AG04450 (cell line): ENCODE measurements around the gene MFGE8. TPM values are rescaled to one million over a fixed set of nuclear protein-coding genes. Genes with fewer than 3 reads are reported as not detected.

Experiments
- CTCF ChIA-PET: fragments of 300-600, 350-600 bp; formaldehyde crosslinking; extraction: SDS; loops from one replicate; lab custom pipeline; 2022; ENCODE audit warnings: antibody characterized with exemption, inconsistent platforms; lab: Charles Lee
- POLR2A ChIA-PET: fragments of 350-600 bp; formaldehyde crosslinking; extraction: SDS; loops from one replicate; lab custom pipeline; 2021; ENCODE audit warnings: antibody characterized with exemption, inconsistent platforms; lab: Yijun Ruan, JAX
- DNase-seq: peaks from one replicate; pipeline ENCODE4 v3.0.0-alpha.2; 2011; ENCODE audit warnings: low read depth, low spot score
- H3K27ac ChIP-seq: one replicate; pipeline ENCODE4 v1.5.1; 2012; ENCODE audit warnings: low read depth, low read length, control low read depth
- H3K27me3 ChIP-seq: one replicate; pipeline ENCODE4 v1.6.0; 2012; ENCODE audit warnings: low read length; ENCODE audit not compliant: control insufficient read depth, insufficient read depth
- H3K4me3 ChIP-seq: 2 replicates; pipeline ENCODE4 v1.5.1; 2011; ENCODE audit warnings: mild to moderate bottlenecking, low read depth, low read length, control low read depth
- H3K9me3 ChIP-seq: 2 replicates; pipeline ENCODE4 v1.5.1; 2012; ENCODE audit warnings: low read length; ENCODE audit not compliant: control insufficient read depth, insufficient read depth
- CTCF ChIP-seq: IDR thresholded peaks from 2 replicates; pipeline ENCODE4 v1.5.1; 2011; ENCODE audit warnings: low read depth, low read length, control low read depth, inconsistent platforms
- polyA plus RNA-seq: library from polyadenylated mRNA; depleted of rRNA; stranded (reverse); fragments of >200 nt; gene quantifications from 2 replicates; pipeline ENCODE4 v1.2.3, GENCODE V29; 2011

Gene MFGE8
- polyA plus RNA-seq, 1 experiment: 904 TPM

- POLR2A ChIA-PET: no interaction called here
- no peak overlapping the region for H3K4me3 ChIP-seq
- DNase-seq: no peak
- TF ChIP-seq CTCF: no peak
- no peaks in the 10 kb centered on the region; the same call in 1 of the 2 replicates for H3K9me3 ChIP-seq
- CTCF ChIA-PET: interaction anchor here (0.9 kb wide), 1 partner anchor 46 kb away, joined by 3 read pairs; no protein-coding TSS in a partner anchor
- no peak overlapping the region for H3K27ac ChIP-seq
- no peaks in the 10 kb centered on the region for H3K27me3 ChIP-seq
These were observed 41.5 kb upstream of the MFGE8 start for GRCh38 chr15:88954431-88955277.

- no peak overlapping the region for H3K4me3 ChIP-seq
- no peak overlapping the region for H3K27ac ChIP-seq
- POLR2A ChIA-PET: no interaction called here
- no peak for TF ChIP-seq CTCF
- CTCF ChIA-PET: no interaction called here
- DNase-seq: no peak
- no peaks in the 10 kb centered on the region for H3K27me3 ChIP-seq
- H3K9me3 ChIP-seq: no peaks in the 10 kb centered on the region; the same call in 1 of the 2 replicates
These were observed 37.5 kb upstream of the MFGE8 start for GRCh38 chr15:88950600-88951160.

GRCh38 chr15:88949734-88950400, 36.7 kb upstream of the MFGE8 start:
- H3K27ac ChIP-seq: no peak overlapping the region
- CTCF ChIA-PET: no interaction called here
- TF ChIP-seq CTCF: no peak
- H3K9me3 ChIP-seq: no peaks in the 10 kb centered on the region; the same call in 1 of the 2 replicates
- no peaks in the 10 kb centered on the region for H3K27me3 ChIP-seq
- POLR2A ChIA-PET: no interaction called here
- H3K4me3 ChIP-seq: no peak overlapping the region
- no peak for DNase-seq

- TF ChIP-seq CTCF: no peak
- H3K4me3 ChIP-seq: no peak overlapping the region
- POLR2A ChIA-PET: interaction anchor here (0.9 kb wide), 1 partner anchor 148 kb away, joined by 4 read pairs; no protein-coding TSS in a partner anchor
- CTCF ChIA-PET: no interaction called here
- H3K9me3 ChIP-seq: no peaks in the 10 kb centered on the region
- DNase-seq: no peak
- no peaks in the 10 kb centered on the region for H3K27me3 ChIP-seq
- no peak overlapping the region for H3K27ac ChIP-seq
These were observed 27.0 kb upstream of the MFGE8 start for GRCh38 chr15:88940110-88940675.
